GM12878 (cell line): ENCODE measurements around the gene CRB1. TPM values are rescaled to one million over a fixed set of nuclear protein-coding genes. Genes with fewer than 3 reads are reported as not detected.

Experiments used
- ATAC-seq: fragments of 200-7000 bp; cut with Tn5 transposase; 3 replicates; pipeline ENCODE4 v1.9.1; 2020; ENCODE audit warnings: mild to moderate bottlenecking, moderate library complexity
- BruUV-seq: library from RNA; stranded (reverse); fragments of 400-500 nt; replicated peaks from 2 replicates; lab custom pipeline; 2021; lab: Mats Ljungman, UMichigan
- CTCF ChIA-PET: fragments of 300-600 bp; sonication (Branson Sonifier 250); formaldehyde crosslinking; extraction: SDS; loops from one replicate; lab custom pipeline; 2021; ENCODE audit warnings: inconsistent platforms; lab: Yijun Ruan, JAX
- POLR2A ChIA-PET: fragments of 350-600 bp; formaldehyde crosslinking; extraction: SDS; loops from one replicate; lab custom pipeline; 2021; ENCODE audit warnings: inconsistent platforms; lab: Charles Lee
- RAD21 ChIA-PET: fragments of 300-600 bp; sonication (Branson Sonifier 250); formaldehyde crosslinking; loops from one replicate; lab custom pipeline; 2023; ENCODE audit warnings: antibody characterized with exemption; ENCODE audit not compliant: unreplicated experiment; lab: Charles Lee
- SMC1A ChIA-PET: fragments of 300-600 bp; sonication (Branson Sonifier 250); formaldehyde crosslinking; loops from one replicate; lab custom pipeline; 2023; ENCODE audit not compliant: unreplicated experiment, uncharacterized antibody; lab: Charles Lee
- DNase-seq: peaks from one replicate; pipeline ENCODE4 v3.0.0-alpha.2; 2011; ENCODE audit warnings: low read depth, low spot score
- FAIRE-seq: peaks from 3 replicates; lab custom pipeline; 2011; peaks lifted over from hg19 to GRCh38; lab: Jason Lieb, UNC
- H2AFZ ChIP-seq: 2 replicates; pipeline ENCODE4 v1.6.0; 2011; ENCODE audit warnings: low read depth, low read length, control low read depth; ENCODE audit not compliant: control insufficient read depth
- H3K27ac ChIP-seq: 2 replicates; pipeline ENCODE4 v1.5.1; 2011; ENCODE audit warnings: control low read depth; ENCODE audit not compliant: control insufficient read depth, insufficient read depth
- H3K27me3 ChIP-seq, 2 experiments: replicated peaks in 1 of 2; 2 replicates each; pipeline versions ENCODE4 v1.6.0 to v1.6.1; 2011; ENCODE audit warnings: low read length in 1 of 2; ENCODE audit not compliant: control insufficient read depth in 2 of 2, insufficient read depth in 2 of 2
- H3K36me3 ChIP-seq, 2 experiments: 2 replicates each; pipeline ENCODE4 v1.5.1; 2011; ENCODE audit warnings: low read length in 1 of 2; ENCODE audit not compliant: control insufficient read depth in 2 of 2, insufficient read depth in 2 of 2
- H3K4me1 ChIP-seq: 2 replicates; pipeline ENCODE4 v1.6.1; 2011; ENCODE audit warnings: mild to moderate bottlenecking, low read length, moderate library complexity, mixed read lengths; ENCODE audit not compliant: control insufficient read depth, insufficient read depth
- H3K4me2 ChIP-seq: 2 replicates; pipeline ENCODE4 v1.6.0; 2011; ENCODE audit warnings: control low read depth; ENCODE audit not compliant: control insufficient read depth, insufficient read depth
- H3K4me3 ChIP-seq: fragments of 200-600 bp; sonication (generic); 2 replicates; pipeline ENCODE4 v1.5.1; 2016
- H3K79me2 ChIP-seq: 2 replicates; pipeline ENCODE4 v1.6.0; 2011; ENCODE audit warnings: low read length; ENCODE audit not compliant: control insufficient read depth, insufficient read depth
- H3K9ac ChIP-seq: 2 replicates; pipeline ENCODE4 v1.8.0; 2011; ENCODE audit warnings: low read length, control low read depth, mixed read lengths; ENCODE audit not compliant: control insufficient read depth, insufficient read depth
- H3K9me3 ChIP-seq: replicated peaks from 3 replicates; pipeline ENCODE4 v1.5.1; 2011; ENCODE audit warnings: mild to moderate bottlenecking, low read length; ENCODE audit not compliant: control insufficient read depth, insufficient read depth
- H4K20me1 ChIP-seq: 2 replicates; pipeline ENCODE4 v1.6.0; 2011; ENCODE audit not compliant: control insufficient read depth, insufficient read depth
- CHD1 ChIP-seq: IDR thresholded peaks from 2 replicates; pipeline ENCODE4 v1.6.1; 2012; ENCODE audit warnings: low read depth, low read length, improper control_type of control experiment
- GATAD2B ChIP-seq: fragments of 450-650 bp; conservative IDR thresholded peaks from 2 replicates; pipeline ENCODE4 v1.6.1; 2017; ENCODE audit warnings: low read depth, mild to moderate bottlenecking, moderate library complexity
- HDAC2 ChIP-seq: fragments of 200-600 bp; sonication (generic); IDR thresholded peaks from 2 replicates; pipeline ENCODE4 v1.6.1; 2017
- HDAC6 ChIP-seq: fragments of 200-600 bp; sonication (generic); IDR thresholded peaks from one replicate; pipeline ENCODE4 v1.8.0; 2017; ENCODE audit warnings: antibody characterized with exemption; ENCODE audit not compliant: unreplicated experiment
- KAT2A ChIP-seq: conservative IDR thresholded peaks from 2 replicates; pipeline ENCODE4 v1.6.1; 2011; ENCODE audit warnings: low read depth, low read length; ENCODE audit not compliant: control insufficient read depth
- LARP7 ChIP-seq: fragments of 450-650 bp; IDR thresholded peaks from 2 replicates; pipeline ENCODE4 v1.6.1; 2017; ENCODE audit warnings: mild to moderate bottlenecking
- MAX ChIP-seq: IDR thresholded peaks from 2 replicates; pipeline ENCODE4 v1.6.1; 2012; ENCODE audit warnings: low read depth, low read length, improper control_type of control experiment
- MEF2A ChIP-seq: IDR thresholded peaks from 2 replicates; pipeline ENCODE4 v1.6.1; 2011; ENCODE audit warnings: low read depth, mild to moderate bottlenecking, low read length, moderate library complexity; ENCODE audit not compliant: insufficient read depth
- NKRF ChIP-seq: fragments of 450-650 bp; conservative IDR thresholded peaks from 2 replicates; pipeline ENCODE4 v1.6.1; 2017; ENCODE audit warnings: mild to moderate bottlenecking, moderate library complexity
- PML ChIP-seq: IDR thresholded peaks from 2 replicates; pipeline ENCODE4 v1.6.1; 2012; ENCODE audit warnings: low read length, inconsistent platforms
- POLR2A ChIP-seq: IDR thresholded peaks from 2 replicates; pipeline ENCODE4 v1.6.1; 2011; ENCODE audit warnings: low read depth, mild to moderate bottlenecking, low read length
- POLR2AphosphoS5 ChIP-seq: IDR thresholded peaks from 2 replicates; pipeline ENCODE4 v1.6.1; 2011; ENCODE audit warnings: mild to moderate bottlenecking, low read length, inconsistent platforms
- RBBP5 ChIP-seq: fragments of 200-600 bp; sonication (generic); conservative IDR thresholded peaks from 2 replicates; pipeline ENCODE4 v1.6.1; 2016
- SMC3 ChIP-seq: IDR thresholded peaks from 2 replicates; pipeline ENCODE4 v1.6.1; 2011; ENCODE audit warnings: low read length, improper control_type of control experiment, borderline replicate concordance
- TCF12 ChIP-seq: IDR thresholded peaks from 2 replicates; pipeline ENCODE4 v1.6.1; 2011; ENCODE audit warnings: low read depth, mild to moderate bottlenecking, low read length
- TCF7 ChIP-seq: IDR thresholded peaks from 2 replicates; pipeline ENCODE4 v1.6.1; 2014; ENCODE audit warnings: antibody characterized with exemption, borderline replicate concordance
- USF2 ChIP-seq: IDR thresholded peaks from 2 replicates; pipeline ENCODE4 v1.6.1; 2011; ENCODE audit warnings: low read depth, low read length, improper control_type of control experiment, borderline replicate concordance
- WRNIP1 ChIP-seq: IDR thresholded peaks from 2 replicates; pipeline ENCODE4 v1.6.1; 2011; ENCODE audit warnings: low read depth, low read length, improper control_type of control experiment, borderline replicate concordance
- ZNF217 ChIP-seq: fragments of 450-650 bp; IDR thresholded peaks from 2 replicates; pipeline ENCODE4 v1.6.1; 2017; ENCODE audit warnings: antibody characterized with exemption, mild to moderate bottlenecking
- ZZZ3 ChIP-seq: IDR thresholded peaks from 2 replicates; pipeline ENCODE4 v1.6.1; 2011; ENCODE audit warnings: low read depth; ENCODE audit not compliant: control insufficient read depth, insufficient read length
- WGBS: methylation state at CpG from one replicate; pipeline ENCODE4 v1.1.6; 2016; ENCODE audit warnings: low lambda C conversion rate; ENCODE audit not compliant: insufficient replicate concordance, insufficient coverage; ENCODE audit errors: missing lambda C conversion rate; 5-methylcytosine and 5-hydroxymethylcytosine counted together
- in situ Hi-C: fragments of 300-500 bp; cut with MboI; formaldehyde crosslinking; loops from 9 replicates; pipeline ENCODE4 v1.14.3; 2018; ENCODE audit warnings: mixed read lengths
- intact Hi-C: fragments of 100-400 bp; cut with micrococcal nuclease; formaldehyde crosslinking; loops from one replicate; pipeline ENCODE4 v1.14.2; 2022; ENCODE audit not compliant: unreplicated experiment
- polyA plus RNA-seq, 11 experiments: library from polyadenylated mRNA; depleted of rRNA in 4 of 11; unstranded in 6 of 11; stranded (reverse) in 5 of 11; fragments of >200 nt; fragmentation: Nextera tagmentation in 4 of 11; fragmentation: Illumina TruSeq in 1 of 11; extraction: Ambion mirVana in 4 of 11; extraction: Trizol in 1 of 11; gene quantifications; 1 replicate in 1 of 11; 2 replicates in 10 of 11; pipeline versions ENCODE4 v1.2.1 to v1.2.3, GENCODE V29; 2011 to 2016; ENCODE audit warnings: inconsistent platforms in 2 of 11, missing spikeins in 2 of 11, low read depth in 1 of 11
- total RNA-seq, 4 experiments: library from RNA; depleted of rRNA in 3 of 4; stranded (reverse); fragments of >200 nt in 3 of 4; fragmentation: Illumina TruSeq in 1 of 4; extraction: Trizol in 1 of 4; gene quantifications; 2 replicates each; pipeline versions ENCODE4 v1.2.1 to v1.2.3, GENCODE V29; 2013 to 2021

The CRB1 gene
- total and polyA plus RNA-seq, 10 of the 15 experiments (the other 5 are each of a cell fraction or from before 2014, with no cell fraction given): 0.06 to 0.10 (median 0.06) TPM; not detected in 7

GRCh38 chr1:197224160-197224559 is 43.9 kb upstream of the CRB1 start:
- no peak for ATAC-seq
- ChIA-PET CTCF (interaction anchor here (1.4 to 1.8 kb wide), 2 partner anchors 42 to 44 kb away, joined by 3 to 8 read pairs; no protein-coding TSS in a partner anchor), SMC1A (interaction anchor here (0.7 kb wide), 1 partner anchor 41 kb away, joined by 3 read pairs; no protein-coding TSS in a partner anchor), POLR2A (interaction anchor here (0.6 kb wide), 1 partner anchor 975 kb away, joined by 3 read pairs; no protein-coding TSS in a partner anchor), RAD21 (interaction anchor here (1.6 kb wide), 1 partner anchor 24 kb away, joined by 6 read pairs; no protein-coding TSS in a partner anchor)
- WGBS: 67% methylated on average over 1 of the region's 1 CpG
- H3K4me1 ChIP-seq: no peaks in the 10 kb centered on the region
- H3K36me3 ChIP-seq: no peaks in the 10 kb centered on the region
- no peak overlapping the region for H3K4me2 ChIP-seq
- H3K9ac ChIP-seq: no peak overlapping the region
- in situ Hi-C loops: no loop called here
- intact Hi-C loops: no loop called here
- BruUV-seq: no TSS peak
- no peaks in the 10 kb centered on the region for H3K79me2 ChIP-seq
- no peak for DNase-seq
- H3K4me3 ChIP-seq: no peak overlapping the region
- TF ChIP-seq ZZZ3 (no peak), POLR2AphosphoS5 (no peak), SMC3 (no peak), MAX (no peak), GATAD2B (no peak), USF2 (no peak), RBBP5 (no peak), POLR2A (no peak), HDAC6 (no peak), LARP7 (no peak), TCF12 (no peak), TCF7 (no peak), MEF2A (no peak), NKRF (no peak), WRNIP1 (no peak), CHD1 (no peak), KAT2A (no peak), ZNF217 (no peak), HDAC2 (no peak), PML (no peak)
- FAIRE-seq: no peak
- H3K27me3 ChIP-seq: no peaks in the 10 kb centered on the region; a peak in 1 of 4 replicates
- H4K20me1 ChIP-seq: no peaks in the 10 kb centered on the region
- no peak overlapping the region for H3K27ac ChIP-seq
- H2AFZ ChIP-seq: no peak overlapping the region
- no peaks in the 10 kb centered on the region for H3K9me3 ChIP-seq
